ENCODE measurements around the gene SLTM.
A peak's percentile ranks its signal among the peaks of the same experiment; 100 is the strongest.
"Not testable (repeated sequence)": the region's sequence is repeated elsewhere in the genome, so short reads cannot be mapped to it uniquely, and the experiment has no call there.

SLTM gene

DNA sequence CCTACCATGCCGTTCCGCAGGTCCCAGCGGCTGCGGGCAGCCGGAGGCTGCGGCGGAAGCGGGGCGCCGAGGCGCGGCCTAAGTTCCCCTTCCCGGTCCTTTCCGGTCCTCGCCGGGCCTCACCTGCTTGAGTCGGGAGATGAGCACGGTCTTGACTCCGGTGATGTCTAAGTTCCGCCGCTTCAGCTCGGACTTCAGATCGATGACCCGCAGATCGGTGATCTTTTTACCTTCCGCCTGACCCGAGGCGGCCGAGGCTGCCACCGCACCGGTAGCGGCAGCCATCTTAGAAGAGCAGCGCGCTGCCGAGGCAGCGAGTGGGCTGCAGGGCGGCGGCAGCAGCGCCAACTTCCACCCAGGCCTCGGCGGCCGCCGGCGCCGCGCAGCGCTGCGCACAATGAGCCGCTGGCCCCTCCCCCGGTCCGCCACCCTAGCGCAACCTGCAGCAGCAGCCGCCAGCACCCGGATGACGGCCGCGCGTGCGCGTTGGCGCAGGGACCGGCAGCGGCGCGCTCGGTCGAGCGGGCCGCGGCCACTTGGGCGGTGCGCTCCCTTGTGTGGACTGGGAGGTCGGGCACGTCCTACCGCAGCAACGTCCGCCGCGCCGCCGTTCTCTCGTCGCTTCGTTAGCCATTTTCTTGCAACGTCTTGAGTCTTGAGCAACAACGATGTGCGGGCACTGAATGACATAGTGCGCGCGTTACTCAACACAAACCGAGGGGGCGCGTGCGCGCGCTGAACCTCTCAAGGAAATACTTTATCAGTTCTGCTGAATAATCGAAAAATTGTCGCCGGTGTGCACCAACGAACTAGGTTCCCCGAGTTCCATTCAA lies at the start of gene SLTM:
Gene SLTM (minus strand): TSS at position 399 of the 833 bp plus-strand sequence. CDS start 114 bp downstream, at position 285.
- peak; percentile 91 for DNase-seq (ENCODE audit: low read depth)

DNA sequence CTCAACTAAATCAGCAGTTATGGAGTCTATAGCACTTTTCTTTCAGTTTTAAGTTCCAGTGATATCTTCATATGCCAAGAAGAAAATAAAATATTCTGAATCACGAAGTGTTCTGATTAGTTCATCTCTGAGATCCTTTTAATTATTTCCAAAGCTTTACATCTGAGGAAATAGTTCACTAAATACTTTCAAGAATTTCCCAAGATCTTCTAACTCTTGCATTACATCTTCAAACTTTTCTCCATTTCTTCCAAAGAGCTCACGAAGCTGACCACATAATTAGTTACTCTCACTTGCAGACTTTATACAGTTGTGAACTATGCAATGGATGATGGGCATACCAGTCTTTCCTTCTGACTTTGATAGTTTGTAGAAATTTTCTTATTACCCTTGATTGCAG lies 49.8 kb upstream of the SLTM start:
- DNase-seq (ENCODE audit: low read depth), result no peak

DNA sequence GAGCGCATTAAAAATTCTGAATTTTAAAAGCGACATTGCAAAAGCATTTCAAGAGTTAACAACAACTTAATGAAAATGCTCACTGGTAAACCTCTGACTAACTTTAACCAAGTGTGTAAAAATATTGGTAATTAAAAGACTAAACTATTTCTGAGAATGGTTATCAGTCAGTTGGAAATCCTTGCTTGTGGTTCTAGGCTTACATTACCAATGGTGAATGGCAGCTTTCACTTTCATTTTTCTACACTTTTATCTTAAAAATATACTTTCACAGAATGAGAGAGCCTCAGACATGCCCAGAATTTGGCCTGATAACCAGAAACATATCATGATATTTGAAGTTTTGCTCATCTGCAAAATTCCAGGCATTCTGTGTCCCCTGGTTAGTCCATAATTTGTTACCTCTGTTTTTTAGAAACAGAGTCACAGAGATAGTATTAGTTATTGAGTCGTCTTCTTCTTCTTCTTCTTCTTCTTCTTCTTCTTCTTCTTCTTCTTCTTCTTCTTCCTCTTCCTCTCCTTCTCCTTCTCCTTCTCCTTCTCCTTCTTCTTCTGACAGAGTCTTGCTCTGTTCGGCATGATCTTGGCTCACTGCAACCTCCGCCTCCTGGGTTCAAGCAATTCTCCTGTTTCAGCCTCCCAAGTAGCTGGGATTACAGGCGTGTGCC lies 48.5 kb upstream of the SLTM start:
- DNase-seq (ENCODE audit: low read depth), result no peak

DNA sequence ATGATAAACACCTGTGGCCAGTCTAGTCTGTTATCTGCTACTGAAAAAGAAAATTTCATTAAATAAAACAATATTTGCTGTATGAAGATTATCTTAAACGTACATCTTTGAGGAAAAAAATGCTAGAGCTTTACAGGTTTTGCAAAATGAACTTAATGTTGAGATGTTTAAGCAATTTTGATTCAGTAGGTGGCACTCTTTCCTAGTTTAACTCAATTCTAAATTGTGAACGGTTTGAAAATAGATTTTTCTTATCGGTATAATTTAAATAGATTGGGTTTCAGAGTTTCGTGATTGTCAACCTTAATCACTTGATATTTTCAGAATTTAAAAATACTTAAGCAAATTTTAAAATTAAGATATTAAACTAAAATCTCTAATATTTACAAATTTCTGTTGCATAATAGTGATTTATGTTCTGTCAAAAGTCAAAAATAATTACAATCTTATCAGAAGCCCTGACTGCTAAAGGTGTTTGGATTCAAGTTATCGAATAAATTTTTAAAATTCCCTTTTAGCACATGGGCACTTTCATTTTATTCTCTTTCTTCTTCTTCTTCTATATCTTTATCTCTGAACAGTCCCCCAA lies 47.0 kb upstream of the SLTM start:
- no peak for DNase-seq (ENCODE audit: low read depth)

DNA sequence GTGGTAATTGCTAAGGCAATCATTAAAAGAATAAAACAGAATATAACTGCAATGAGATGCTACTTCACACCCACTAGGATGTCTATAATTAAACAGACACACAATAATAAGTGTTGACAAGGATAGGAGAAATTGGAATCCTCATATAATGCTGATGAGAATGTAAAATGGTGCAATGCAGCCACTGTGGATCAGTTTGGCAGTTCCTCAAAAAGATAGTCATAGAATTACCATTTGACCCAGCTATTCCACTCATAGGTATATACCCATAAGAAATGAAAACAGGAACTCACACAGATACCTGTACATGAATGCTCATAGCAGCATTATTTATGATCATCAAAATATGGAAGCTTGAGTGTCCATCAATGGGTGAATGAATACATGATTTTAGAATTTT lies 44.4 kb upstream of the SLTM start:
- no peak for DNase-seq (ENCODE audit: low read depth)

DNA sequence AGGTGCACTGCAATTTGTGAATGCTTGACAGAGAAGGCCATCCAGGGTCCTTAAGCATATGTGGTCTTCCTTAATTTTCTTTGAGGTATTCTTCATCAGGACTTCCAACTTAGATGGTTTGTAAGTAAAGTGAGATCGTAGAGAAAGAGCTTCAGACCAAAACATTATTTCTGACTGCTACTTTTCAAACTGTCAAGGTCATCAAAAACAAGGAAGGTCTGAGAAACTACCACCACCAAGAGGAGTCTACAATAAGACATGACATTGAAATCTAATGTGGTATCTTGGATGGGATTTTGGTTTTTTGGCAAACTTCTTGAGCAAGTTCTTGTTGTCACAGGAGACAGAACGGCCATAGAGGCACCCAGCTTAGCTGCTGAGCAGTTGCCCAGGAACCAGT lies 34.0 kb upstream of the SLTM start:
- DNase-seq (ENCODE audit: low read depth), result no peak

DNA sequence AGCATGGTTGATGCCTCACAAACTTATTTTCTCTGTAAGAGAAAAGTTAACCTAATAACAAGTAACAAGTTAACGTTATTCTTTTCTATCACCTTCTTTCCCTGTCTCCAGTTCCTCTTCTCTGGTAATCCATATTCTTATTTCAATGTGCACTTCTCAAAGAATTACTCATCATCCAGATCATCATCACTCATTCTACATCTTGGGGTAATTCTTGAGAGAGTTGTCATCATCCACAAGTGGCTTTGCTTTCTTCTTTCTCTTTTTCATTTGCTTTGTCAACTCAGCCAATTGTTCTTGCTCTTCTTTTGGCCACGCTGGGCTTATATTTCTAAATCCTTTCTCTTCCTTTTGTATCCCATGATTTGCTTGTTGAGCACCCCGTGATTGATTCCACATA lies 33.2 kb upstream of the SLTM start:
- DNase-seq (ENCODE audit: low read depth), result no peak

DNA sequence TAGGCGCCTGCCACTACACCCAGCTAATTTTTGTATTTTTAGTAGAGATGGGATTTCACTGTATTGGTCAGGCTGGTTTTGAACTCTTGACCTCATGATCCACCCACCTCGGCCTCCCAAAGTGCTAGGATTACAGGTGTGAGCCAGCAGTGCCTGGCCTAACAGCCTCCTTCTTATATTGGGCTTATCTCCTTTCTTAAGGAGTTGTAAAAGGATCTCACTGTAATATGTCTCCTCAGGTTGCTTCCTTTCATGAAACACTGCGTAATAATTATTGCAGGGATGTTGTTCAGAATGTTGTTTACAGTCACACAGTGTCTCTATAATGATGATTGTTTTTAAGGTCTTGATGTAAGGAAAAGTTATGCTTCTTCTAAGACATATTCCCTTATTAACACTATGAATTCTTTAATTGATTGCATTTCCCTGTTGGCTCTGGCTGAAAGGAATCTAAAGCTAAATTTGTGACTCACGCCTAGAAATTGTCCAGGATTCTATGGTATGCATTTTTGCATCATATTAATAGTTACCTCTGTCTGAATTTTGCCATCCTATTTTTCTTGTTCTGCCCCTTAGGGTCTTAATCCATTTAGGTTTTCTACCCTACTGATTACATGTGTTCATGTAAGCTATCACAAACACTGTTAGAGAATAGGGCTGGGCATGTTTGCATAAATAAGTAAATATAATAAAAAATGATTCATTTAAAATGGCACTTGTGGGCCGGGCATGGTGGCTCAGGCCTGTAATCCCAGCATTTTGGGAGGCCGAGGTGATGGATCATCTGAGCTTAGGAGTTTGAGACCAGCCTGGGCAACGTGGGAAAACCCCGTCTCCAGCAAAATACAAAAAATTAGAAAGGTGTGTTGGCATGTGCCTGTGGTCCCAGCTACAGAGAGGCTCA lies 29.4 kb upstream of the SLTM start:
- DNase-seq (ENCODE audit: low read depth), result no peak

DNA sequence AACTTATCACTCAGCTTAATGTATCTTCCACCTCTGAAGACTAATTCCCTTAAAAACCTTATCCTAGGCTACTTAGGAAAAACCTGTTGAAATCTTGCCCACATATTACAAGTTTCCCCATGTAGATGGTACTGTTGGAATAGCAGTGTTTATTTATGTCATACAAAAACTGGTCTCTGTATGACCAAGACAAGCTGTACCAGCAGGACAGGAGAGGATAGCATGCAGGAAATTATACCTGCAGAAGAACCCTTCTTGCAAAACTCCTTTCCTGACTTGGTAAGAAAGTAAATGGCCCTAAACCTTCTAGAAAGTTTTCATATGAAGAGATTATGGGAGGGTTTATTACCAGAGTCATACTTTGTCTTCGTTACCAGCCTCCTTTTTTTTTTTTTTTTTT lies 28.7 kb upstream of the SLTM start:
- DNase-seq (ENCODE audit: low read depth), result no peak

DNA sequence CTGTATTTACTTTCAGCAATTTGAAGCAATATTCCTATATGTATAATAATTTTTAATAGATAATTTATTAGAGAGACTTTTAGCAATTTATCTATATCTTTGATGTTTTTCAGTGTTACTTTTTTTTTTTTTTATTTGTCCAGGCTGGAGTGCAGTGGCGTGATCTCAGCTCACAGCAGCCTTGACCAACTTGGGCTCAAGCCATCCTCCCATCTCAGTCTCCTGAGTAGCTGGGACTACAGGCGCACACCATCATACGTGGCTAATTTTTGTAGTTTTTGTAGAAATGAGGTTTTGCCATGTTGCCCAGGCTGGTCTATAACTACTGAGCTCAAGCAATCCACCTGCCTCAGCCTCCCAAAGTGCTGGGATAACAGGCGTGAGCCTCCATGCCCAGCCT lies 25.3 kb upstream of the SLTM start:
- no peak for DNase-seq (ENCODE audit: low read depth)

DNA sequence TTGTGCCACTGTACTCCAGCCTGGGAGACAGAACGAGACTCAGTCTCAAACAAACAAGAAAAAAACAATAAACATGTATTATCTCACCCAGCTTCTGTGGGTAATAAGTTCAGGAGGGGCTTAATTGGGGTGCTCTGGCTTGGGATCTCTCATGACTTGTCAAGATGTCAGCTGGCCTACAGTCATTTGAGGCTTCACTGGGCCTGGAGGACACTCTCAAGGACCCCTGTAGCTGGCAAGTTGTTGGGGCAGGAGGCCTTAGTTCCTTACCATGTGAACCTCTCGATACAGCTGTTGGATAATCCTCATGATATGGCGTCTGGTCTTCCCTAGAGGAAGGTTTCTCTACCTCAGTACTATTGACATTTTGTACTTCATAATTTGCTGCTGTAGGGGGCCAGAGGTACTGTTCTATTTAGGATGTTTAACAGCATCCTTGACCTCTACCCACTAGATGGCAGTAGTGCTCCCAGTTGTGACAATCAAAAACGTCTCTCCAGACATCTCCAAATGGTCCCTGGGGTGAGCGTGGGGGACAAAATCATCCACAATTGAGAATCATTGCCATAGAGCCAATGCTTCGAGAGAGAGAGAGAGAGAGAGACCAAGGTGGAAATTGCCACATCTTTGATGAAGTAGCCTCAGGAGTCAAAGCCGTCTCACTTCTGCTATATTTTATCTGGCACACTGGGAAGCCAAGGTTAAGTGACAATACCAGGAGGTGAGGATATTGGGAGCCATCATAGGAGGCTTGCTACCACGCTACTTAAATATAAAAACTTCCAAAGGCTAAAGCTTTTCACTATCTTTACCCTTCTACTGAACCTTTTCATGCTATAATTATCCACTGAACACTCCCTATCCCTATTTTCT lies 23.9 kb upstream of the SLTM start:
- peak; percentile 48 for DNase-seq (ENCODE audit: low read depth)

DNA sequence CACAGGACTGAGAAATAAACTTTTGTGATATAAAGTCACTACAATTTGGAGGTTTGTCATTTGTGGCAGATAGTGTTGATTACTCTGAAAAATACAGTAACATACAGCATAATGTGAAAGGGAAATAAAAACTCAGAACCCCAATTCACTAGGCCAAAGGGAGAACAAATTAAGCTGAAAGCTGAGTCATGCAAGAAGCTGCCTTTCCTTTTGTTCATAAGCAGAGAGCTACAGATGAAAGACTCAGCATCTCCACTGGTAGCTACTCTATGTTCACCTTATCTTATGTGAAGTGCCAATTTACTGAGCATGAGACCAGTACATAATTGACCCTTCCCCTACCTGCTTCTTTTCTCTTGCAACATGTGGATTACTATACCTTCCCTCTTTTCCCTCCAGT lies 19.3 kb upstream of the SLTM start:
- no peak for DNase-seq (ENCODE audit: low read depth)

DNA sequence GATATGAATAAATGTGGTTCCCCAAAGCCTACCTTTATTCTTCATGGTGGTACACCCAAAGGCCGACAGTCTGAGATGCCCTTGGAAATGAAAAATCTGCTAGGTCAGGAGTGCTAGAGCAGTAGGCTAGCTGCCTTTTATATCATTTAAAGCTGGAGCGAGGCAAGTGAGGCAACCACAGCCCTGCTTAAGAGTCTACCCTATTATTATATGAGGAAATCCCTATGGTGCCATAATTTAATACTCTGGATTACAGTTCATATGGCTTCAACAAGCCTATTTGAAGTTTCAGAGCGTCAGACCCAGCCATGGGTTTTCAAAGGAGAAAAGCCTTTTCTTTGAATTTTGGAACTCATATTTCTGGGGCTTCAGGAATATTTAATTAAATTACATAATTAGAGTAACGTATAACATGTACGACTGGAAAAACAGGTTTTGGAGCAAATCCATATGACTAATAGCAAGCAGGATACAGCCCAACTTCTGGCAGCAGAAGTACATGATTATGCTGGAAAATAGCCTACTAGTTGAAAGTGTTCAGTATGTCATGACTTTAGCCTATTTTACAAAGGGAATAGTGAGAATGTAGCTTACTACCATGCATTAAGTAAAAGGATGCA lies 18.0 kb upstream of the SLTM start:
- no peak for DNase-seq (ENCODE audit: low read depth)

DNA sequence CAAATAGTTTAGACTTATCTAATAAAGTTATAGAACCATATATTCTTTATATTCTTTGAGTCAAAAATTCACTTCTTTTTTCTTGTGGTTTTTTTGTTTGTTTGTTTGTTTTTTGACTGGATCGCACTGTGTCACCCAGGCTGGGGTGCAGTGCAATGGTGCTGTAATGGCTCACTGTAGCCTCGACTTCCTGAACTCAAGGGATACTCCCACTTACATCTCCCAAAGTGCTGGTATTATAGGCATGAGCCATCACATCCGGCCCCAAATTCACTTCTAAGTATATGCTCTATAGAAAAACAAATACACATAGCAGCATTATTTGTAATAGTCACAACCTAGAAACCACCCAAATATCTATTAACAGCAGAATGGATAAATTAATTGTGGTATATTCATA lies 13.7 kb upstream of the SLTM start:
- DNase-seq (ENCODE audit: low read depth), result no peak

DNA sequence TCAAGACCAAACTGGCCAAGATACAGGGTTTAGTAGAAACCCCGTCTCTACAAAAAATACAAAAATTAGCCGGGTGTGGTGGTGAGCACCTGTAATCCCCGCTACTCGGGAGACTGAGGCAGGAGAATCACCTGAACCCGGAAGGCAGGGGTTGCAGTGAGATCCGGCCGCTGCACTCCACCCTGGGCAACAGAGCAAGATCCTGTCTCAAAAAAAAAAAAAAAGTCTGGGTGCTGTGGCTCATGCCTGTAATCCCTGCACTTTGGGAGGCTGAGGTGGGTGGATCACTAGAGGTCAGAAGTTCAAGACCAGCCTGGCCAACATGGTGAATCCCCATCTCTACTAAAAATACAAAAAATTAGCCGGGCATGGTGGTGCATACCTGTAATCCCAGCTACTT lies 1.5 kb upstream of the SLTM start:
- not testable (repeated sequence) for DNase-seq (ENCODE audit: low read depth)

DNA sequence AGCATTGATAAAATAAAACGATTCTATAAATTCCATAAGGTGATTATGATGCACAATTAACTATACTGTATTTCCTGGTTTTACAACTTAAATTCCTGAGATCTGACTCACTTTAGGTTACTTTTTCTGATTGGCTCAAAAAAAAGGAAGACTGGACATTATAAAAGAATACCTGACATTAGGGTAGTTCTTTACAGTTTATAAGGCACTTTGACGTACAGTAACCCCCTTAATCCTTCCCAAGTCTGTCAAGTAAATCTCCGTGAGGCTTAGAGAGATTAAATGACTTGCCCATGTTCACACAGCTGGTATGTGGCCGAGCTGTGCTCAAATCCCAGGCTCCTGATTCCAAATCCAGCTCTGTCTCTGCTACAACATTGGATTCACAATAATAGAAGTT lies 1.0 kb upstream of the SLTM start:
- DNase-seq (ENCODE audit: low read depth), result no peak

DNA sequence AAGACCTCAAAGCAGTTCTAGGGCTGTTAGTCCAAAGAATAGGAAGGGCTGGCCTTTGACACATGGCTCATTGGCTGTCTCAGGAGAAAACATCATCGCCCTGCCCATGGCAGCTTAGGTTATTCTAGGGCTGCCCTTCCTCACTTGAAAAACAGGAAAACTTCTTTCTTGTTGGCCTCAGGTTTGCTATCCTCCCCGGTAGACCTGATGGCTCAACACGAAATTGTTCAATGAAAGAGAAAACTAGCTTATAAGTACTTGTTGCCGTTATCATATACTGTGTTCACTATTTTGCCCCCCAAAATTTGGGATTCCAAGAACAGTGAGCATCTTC lies 602 bp upstream of the SLTM start:
- no peak for DNase-seq (ENCODE audit: low read depth)

DNA sequence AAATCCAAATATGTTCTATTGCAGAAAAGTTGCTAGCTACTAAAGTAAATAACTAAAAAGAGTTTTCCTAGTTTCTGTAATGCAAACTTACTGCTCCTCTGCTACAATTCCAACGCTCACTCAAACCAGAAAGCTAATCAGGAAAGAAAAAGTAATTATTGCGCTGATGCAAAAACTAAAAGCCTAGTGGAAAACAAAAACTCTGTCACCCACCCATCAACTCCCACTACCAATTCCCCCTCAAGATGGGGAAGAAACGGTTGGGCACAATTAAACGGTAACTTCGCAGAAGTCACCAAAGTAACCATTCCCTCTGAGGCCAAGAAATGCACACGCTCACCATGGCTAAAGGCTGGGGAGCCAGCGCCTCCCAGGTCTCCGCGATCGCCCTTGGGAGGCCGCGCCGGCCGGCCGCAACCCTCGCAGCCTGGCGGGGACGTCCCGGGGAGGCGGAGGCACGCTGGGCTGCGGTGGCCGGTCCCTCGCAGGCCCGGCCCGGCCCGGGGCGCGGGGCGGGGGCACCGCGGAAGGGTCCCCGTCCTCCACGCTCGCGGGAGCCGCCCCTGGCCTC lies 684 bp downstream of the SLTM start:
- DNase-seq (ENCODE audit: low read depth), result no peak

DNA sequence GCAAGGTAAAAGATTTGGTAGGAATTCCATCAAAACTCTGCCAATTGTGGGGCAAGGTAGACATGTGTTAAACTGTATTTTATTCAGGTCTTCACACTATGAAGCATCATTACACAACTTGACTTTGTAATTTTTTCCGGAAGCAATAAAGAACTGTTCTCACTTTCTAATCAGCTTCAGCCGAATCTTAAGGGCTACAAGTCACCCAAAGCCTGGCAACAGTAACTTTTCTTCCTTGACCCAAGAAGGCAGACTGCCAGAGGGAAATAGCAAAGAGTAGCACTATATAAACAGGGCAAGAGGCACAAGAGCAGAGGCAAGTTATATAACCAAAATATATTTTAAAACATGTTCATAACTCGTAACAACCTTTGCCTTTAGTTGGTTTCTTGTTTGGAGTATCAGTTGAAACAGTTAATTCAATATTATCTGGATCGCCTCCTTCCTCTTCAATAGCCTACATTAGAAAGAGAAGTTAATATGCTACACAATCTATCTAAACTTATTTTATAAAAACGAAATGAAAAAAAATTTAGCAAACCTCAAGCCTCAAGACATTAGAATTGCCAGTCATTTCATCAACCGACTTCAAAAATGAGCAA lies 1.4 kb downstream of the SLTM start:
- DNase-seq (ENCODE audit: low read depth), result no peak

DNA sequence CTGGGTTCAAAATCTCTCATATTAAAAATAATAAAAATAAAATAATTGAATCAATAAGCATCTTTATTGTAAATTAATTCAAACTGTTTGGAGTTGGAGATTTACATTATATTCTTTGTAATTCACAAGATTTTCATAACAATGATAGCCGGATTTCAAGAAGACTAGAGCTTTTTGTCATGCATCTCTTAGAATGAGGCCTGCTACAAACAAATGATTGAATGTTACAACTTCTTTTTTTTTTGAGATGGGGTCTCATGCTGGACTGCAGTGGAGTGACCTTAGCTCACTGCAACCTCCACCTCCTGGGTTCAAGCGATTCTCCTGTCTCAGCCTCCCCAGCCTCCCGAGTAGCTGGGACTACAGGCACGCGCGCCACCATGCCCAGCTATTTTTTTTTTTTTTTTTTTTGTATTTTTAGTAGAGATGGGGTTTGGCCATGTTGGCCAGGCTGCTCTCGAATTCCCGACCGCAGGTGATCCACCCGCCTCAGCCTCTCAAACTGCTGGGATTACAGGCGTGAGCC lies 3.5 kb downstream of the SLTM start:
- no peak for DNase-seq (ENCODE audit: low read depth)
